ENCODE results near the gene ATG7.

ATG7 gene

GRCh38 chr3:11565492-11565891 is 293.3 kb downstream of the ATG7 start:
- no peak overlapping the region for H3K27ac ChIP-seq
- no peak for TF ChIP-seq CTCF (conservative IDR thresholded peaks at IDR 0.05)

GRCh38 chr3:11565932-11566331 is 293.7 kb downstream of the ATG7 start:
- H3K27ac ChIP-seq, result no peak overlapping the region
- no peak for TF ChIP-seq CTCF (conservative IDR thresholded peaks at IDR 0.05)

- H3K27ac ChIP-seq, result no peak overlapping the region
- no peak for TF ChIP-seq CTCF (conservative IDR thresholded peaks at IDR 0.05)
Observed at GRCh38 chr3:11566478-11566877, 294.3 kb downstream of the ATG7 start.

GRCh38 chr3:11566916-11567315 is 294.7 kb downstream of the ATG7 start:
- no peak overlapping the region for H3K27ac ChIP-seq
- peak; percentile 12; the same call in 1 of the 2 replicates for TF ChIP-seq CTCF (conservative IDR thresholded peaks at IDR 0.05)

- H3K27ac ChIP-seq, result no peak overlapping the region
- TF ChIP-seq CTCF (conservative IDR thresholded peaks at IDR 0.05), result no peak
Observed at GRCh38 chr3:11567516-11568467, 295.6 kb downstream of the ATG7 start.

- no peak overlapping the region for H3K27ac ChIP-seq
- no peak for TF ChIP-seq CTCF (conservative IDR thresholded peaks at IDR 0.05)
Observed at GRCh38 chr3:11568503-11569155, 296.4 kb downstream of the ATG7 start.

- TF ChIP-seq CTCF (conservative IDR thresholded peaks at IDR 0.05), result no peak
- H3K27ac ChIP-seq, result no peak overlapping the region
Observed at GRCh38 chr3:11569156-11569741, 297.1 kb downstream of the ATG7 start.

Data from VCaP (cell line).